OCI-LY7 (cell line): Measurements from ENCODE around the gene CCN6. TPM values are rescaled to one million over a fixed set of nuclear protein-coding genes. Genes with fewer than 3 reads are reported as not detected.

ENCODE experiments used
- BruUV-seq: library from RNA; stranded (reverse); fragments of 400-500 nt; replicated peaks from 2 replicates; lab custom pipeline; 2021; lab: Mats Ljungman, UMichigan
- CTCF ChIA-PET: fragments of 300-600 bp; sonication (Branson Sonifier 250); formaldehyde crosslinking; loops from one replicate; lab custom pipeline; 2022; ENCODE audit warnings: antibody characterized with exemption; ENCODE audit not compliant: unreplicated experiment; lab: Charles Lee
- POLR2A ChIA-PET: fragments of 300-600 bp; sonication (Branson Sonifier 250); formaldehyde crosslinking; loops from one replicate; lab custom pipeline; 2022; ENCODE audit warnings: antibody characterized with exemption; lab: Charles Lee
- DNase-seq: peaks from one replicate; pipeline ENCODE4 v3.0.0-alpha.2; 2015; ENCODE audit warnings: low spot score
- H2AFZ ChIP-seq: fragments of 200-600 bp; sonication (generic), shearing (Covaris generic); 2 replicates; pipeline ENCODE4 v1.6.1; 2014; ENCODE audit warnings: mild to moderate bottlenecking, antibody characterized with exemption, low read length, moderate library complexity
- H3K27ac ChIP-seq: fragments of 200-600 bp; sonication (generic); 2 replicates; pipeline ENCODE4 v1.5.1; 2014; ENCODE audit warnings: mixed run types, low read depth, mild to moderate bottlenecking, moderate library complexity, low read length, inconsistent platforms; ENCODE audit not compliant: poor library complexity, severe bottlenecking
- H3K36me3 ChIP-seq: fragments of 200-600 bp; sonication (generic); 2 replicates; pipeline ENCODE4 v1.6.1; 2014; ENCODE audit warnings: mild to moderate bottlenecking, antibody characterized with exemption, low read length, moderate library complexity, mixed read lengths; ENCODE audit not compliant: insufficient read depth
- H3K4me1 ChIP-seq: fragments of 200-600 bp; sonication (generic); 2 replicates; pipeline ENCODE4 v1.5.1; 2014; ENCODE audit warnings: mild to moderate bottlenecking, low read length; ENCODE audit not compliant: insufficient read depth, poor library complexity, severe bottlenecking
- H3K4me2 ChIP-seq: fragments of 200-600 bp; sonication (generic); 2 replicates; pipeline ENCODE4 v1.6.1; 2014; ENCODE audit warnings: mild to moderate bottlenecking, low read length
- H3K4me3 ChIP-seq: fragments of 200-600 bp; sonication (generic); 2 replicates; pipeline ENCODE4 v1.5.1; 2014; ENCODE audit warnings: mild to moderate bottlenecking, low read depth, low read length; ENCODE audit not compliant: poor library complexity, severe bottlenecking
- H3K79me2 ChIP-seq: fragments of 200-600 bp; sonication (generic); 2 replicates; pipeline ENCODE4 v1.6.1; 2016; ENCODE audit warnings: low read depth, mild to moderate bottlenecking, low read length, moderate library complexity, mixed read lengths; ENCODE audit not compliant: insufficient read depth
- H3K9me2 ChIP-seq: fragments of 200-600 bp; sonication (generic); 2 replicates; pipeline ENCODE4 v1.6.1; 2016; ENCODE audit warnings: mild to moderate bottlenecking, low read length, mixed read lengths; ENCODE audit not compliant: insufficient read depth
- H3K9me3 ChIP-seq: fragments of 200-600 bp; sonication (generic); 2 replicates; pipeline ENCODE4 v1.6.1; 2014; ENCODE audit warnings: mild to moderate bottlenecking, mixed run types, low read length, mixed read lengths
- H4K20me1 ChIP-seq: fragments of 200-600 bp; sonication (generic); 2 replicates; pipeline ENCODE4 v1.6.1; 2014; ENCODE audit warnings: mild to moderate bottlenecking, antibody characterized with exemption, low read length, moderate library complexity, mixed read lengths; ENCODE audit not compliant: insufficient read depth
- CTCF ChIP-seq: fragments of 200-600 bp; sonication (generic); conservative IDR thresholded peaks from 2 replicates; pipeline ENCODE4 v1.5.1; 2014; ENCODE audit warnings: mild to moderate bottlenecking, antibody characterized with exemption, low read length, moderate library complexity, mixed read lengths
- EZH2phosphoT487 ChIP-seq: fragments of 200-600 bp; sonication (generic); IDR thresholded peaks from 2 replicates; pipeline ENCODE4 v1.6.1; 2018; ENCODE audit warnings: low read depth, borderline replicate concordance, mild to moderate bottlenecking, mixed run types, antibody characterized with exemption, low read length, moderate library complexity, mixed read lengths
- intact Hi-C: fragments of 100-400 bp; cut with micrococcal nuclease; formaldehyde crosslinking; loops from one replicate; pipeline ENCODE4 v1.10.0; 2022; ENCODE audit not compliant: unreplicated experiment
- total RNA-seq, 2 experiments: library from RNA; depleted of rRNA in 1 of 2; stranded (reverse); fragments of >200 nt in 1 of 2; shearing (Covaris generic) in 1 of 2; gene quantifications; 2 replicates each; pipeline ENCODE4 v1.2.3, GENCODE V29; 2014 to 2022

The CCN6 gene
- total RNA-seq, 2 experiments from 2014 or later = not detected

DNA sequence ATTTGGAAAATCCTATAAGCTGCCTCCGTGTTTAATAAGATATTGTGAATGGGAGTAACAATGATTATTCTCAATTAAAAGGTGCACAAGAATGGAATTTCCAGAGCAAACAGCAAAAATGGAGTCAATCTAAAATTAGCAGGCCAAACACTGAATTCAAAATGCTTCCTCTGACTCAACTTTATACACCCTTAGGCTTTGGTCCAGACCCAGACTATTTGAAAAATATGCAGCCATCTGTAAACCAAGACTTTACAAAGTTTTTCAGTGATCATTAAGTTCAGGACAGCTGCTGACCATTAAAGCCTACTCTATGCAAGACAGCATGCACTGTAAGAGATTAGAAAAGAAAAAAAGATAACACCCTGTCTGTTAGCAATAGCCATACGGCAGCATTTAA, 39.4 kb upstream of the CCN6 start:
- Histone ChIP-seq H3K9me3 (no peaks in the 10 kb centered on the region), H4K20me1 (no peaks in the 10 kb centered on the region), H3K4me3 (no peak overlapping the region), H2AFZ (no peak overlapping the region), H3K36me3 (no peaks in the 10 kb centered on the region), H3K79me2 (no peaks in the 10 kb centered on the region), H3K4me2 (no peak overlapping the region), H3K4me1 (no peaks in the 10 kb centered on the region), H3K9me2 (no peaks in the 10 kb centered on the region), H3K27ac (no peak overlapping the region)
- no peak for DNase-seq
- ChIA-PET CTCF (no interaction called here), POLR2A (no interaction called here)
- TF ChIP-seq CTCF (no peak), EZH2phosphoT487 (no peak)
- no TSS peak for BruUV-seq
- intact Hi-C loops = no loop called here

DNA sequence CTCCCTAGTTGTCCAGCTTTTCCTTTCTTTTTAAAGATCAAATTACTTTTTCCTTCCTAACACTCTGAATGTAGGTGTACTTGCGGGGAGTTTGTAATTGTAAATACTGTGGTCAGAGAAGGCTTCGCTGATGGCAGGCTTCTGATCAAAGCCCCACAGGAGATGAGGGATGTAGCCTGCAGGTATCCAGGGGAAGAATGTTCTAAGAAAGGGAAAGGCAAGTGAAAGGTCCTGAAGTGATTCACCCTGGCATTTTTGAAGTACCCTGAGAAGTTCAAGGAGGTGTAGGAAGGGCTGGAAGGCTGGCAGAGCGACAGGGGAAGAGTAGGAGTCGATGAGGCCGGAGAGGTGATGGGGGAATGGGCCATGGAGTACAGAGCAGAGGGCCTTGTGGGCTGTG, 38.2 kb upstream of the CCN6 start:
- CTCF ChIA-PET = no interaction called here
- intact Hi-C loops = no loop called here
- TF ChIP-seq EZH2phosphoT487 (no peak), CTCF (no peak)
- Histone ChIP-seq H2AFZ (no peak overlapping the region), H3K36me3 (no peaks in the 10 kb centered on the region), H3K4me2 (no peak overlapping the region), H3K9me2 (no peaks in the 10 kb centered on the region), H3K4me3 (no peak overlapping the region), H3K27ac (no peak overlapping the region), H3K4me1 (no peaks in the 10 kb centered on the region), H4K20me1 (no peaks in the 10 kb centered on the region), H3K9me3 (no peaks in the 10 kb centered on the region), H3K79me2 (no peaks in the 10 kb centered on the region)
- DNase-seq = no peak
- BruUV-seq = no TSS peak
- POLR2A ChIA-PET = interaction anchor here (0.8 kb wide), 1 partner anchor 25 kb away, joined by 3 read pairs; no protein-coding TSS in a partner anchor

DNA sequence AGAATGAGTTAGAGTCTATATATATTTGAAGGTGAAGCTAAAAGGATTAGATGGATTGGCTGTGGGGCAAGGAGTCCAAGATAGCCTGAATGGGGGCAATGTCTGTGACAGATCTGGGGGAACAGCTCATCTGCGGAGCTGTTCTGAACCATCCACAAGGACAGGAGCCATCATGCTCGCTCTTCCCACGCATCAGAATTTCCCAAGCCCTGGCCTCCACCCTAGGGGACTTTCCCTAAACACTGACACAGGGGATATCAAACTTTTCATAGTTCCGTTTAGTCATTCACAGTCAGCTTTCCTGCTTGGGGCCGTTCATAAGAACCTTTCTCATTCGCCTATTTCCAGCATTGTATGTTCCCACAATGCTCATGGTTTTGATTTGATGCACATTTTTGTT, 37.6 kb upstream of the CCN6 start:
- CTCF ChIA-PET = no interaction called here
- no peak overlapping the region for H3K27ac ChIP-seq
- intact Hi-C loops = no loop called here

More for the DNA sequence above, 37.6 kb upstream of the CCN6 start:
- BruUV-seq = no TSS peak
- POLR2A ChIA-PET = no interaction called here
- no peak overlapping the region for H3K4me2 ChIP-seq
- H3K9me3 ChIP-seq = no peaks in the 10 kb centered on the region
- no peaks in the 10 kb centered on the region for H4K20me1 ChIP-seq
- no peak overlapping the region for H3K4me3 ChIP-seq
- no peaks in the 10 kb centered on the region for H3K36me3 ChIP-seq
- no peaks in the 10 kb centered on the region for H3K9me2 ChIP-seq
- DNase-seq = no peak
- H3K4me1 ChIP-seq = no peaks in the 10 kb centered on the region
- TF ChIP-seq EZH2phosphoT487 (no peak), CTCF (no peak)
- no peak overlapping the region for H2AFZ ChIP-seq
- no peaks in the 10 kb centered on the region for H3K79me2 ChIP-seq
